Stimulated activated CD8-positive, alpha-beta memory T cell treated with anti-CD3 and anti-CD28 coated beads, Interleukin-12 subunit alpha, Interleukin-12 subunit beta, amount 100 ng/mL, for 1 hour (primary cell): ENCODE data around the gene ABCA10.

Experiments used
- DNase-seq: peaks from one replicate; pipeline ENCODE4 v3.0.0-alpha.2; 2020; ENCODE audit warnings: low read depth

ABCA10 gene

DNA sequence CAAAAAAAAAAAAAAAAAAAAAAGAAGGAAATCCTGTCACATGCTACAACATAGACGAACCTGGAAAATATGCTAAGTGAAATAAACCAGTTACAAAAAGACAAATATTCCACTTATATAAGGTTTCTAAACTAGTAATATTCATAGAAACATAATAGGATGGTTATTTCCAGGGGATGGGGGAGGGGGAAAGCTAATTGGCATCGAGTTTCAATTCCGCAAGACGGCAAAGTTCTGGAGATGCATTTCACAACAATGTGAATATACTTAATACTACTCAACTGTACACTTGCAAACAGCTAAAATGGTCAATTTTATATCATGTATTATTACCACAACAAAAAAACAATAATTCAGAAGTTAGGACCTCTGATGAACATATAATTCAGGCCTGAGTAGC, 130.0 kb downstream of the ABCA10 start:
- no peak for DNase-seq
